Endodermal cell (in vitro differentiated cells): ENCODE data around the gene HEMGN. TPM values are rescaled to one million over a fixed set of nuclear protein-coding genes. Genes with fewer than 3 reads are reported as not detected.

ENCODE experiments used
- DNase-seq: peaks from one replicate; pipeline ENCODE4 v3.0.0-alpha.2; 2017
- H3K27ac ChIP-seq: 2 replicates; pipeline ENCODE4 v1.5.1; 2013; ENCODE audit warnings: mild to moderate bottlenecking, low read depth, low read length, moderate library complexity
- H3K27me3 ChIP-seq: 2 replicates; pipeline ENCODE4 v1.6.1; 2013; ENCODE audit warnings: mild to moderate bottlenecking, low read length, moderate library complexity; ENCODE audit not compliant: insufficient read depth, control insufficient read depth, poor library complexity, severe bottlenecking
- H3K36me3 ChIP-seq: 2 replicates; pipeline ENCODE4 v1.7.0; 2013; ENCODE audit warnings: mild to moderate bottlenecking, low read length, moderate library complexity; ENCODE audit not compliant: control insufficient read depth, insufficient read depth
- H3K4me1 ChIP-seq: one replicate; pipeline ENCODE4 v1.7.0; 2013; ENCODE audit warnings: low read length; ENCODE audit not compliant: control insufficient read depth, insufficient read depth
- H3K4me3 ChIP-seq: 2 replicates; pipeline ENCODE4 v1.5.1; 2013; ENCODE audit warnings: mild to moderate bottlenecking, low read length, moderate library complexity
- H3K9ac ChIP-seq: 2 replicates; pipeline ENCODE4 v1.6.1; 2013; ENCODE audit warnings: mild to moderate bottlenecking, low read length, moderate library complexity; ENCODE audit not compliant: poor library complexity, severe bottlenecking; ENCODE audit errors: extremely low read depth
- H3K9me3 ChIP-seq: 2 replicates; pipeline ENCODE4 v1.6.1; 2013; ENCODE audit warnings: mild to moderate bottlenecking, low read length, moderate library complexity; ENCODE audit not compliant: control insufficient read depth
- H3K27ac Mint-ChIP-seq: 2 replicates; pipeline ENCODE4 v1.8.0; 2020; ENCODE audit warnings: mixed read lengths
- H3K27me3 Mint-ChIP-seq: 2 replicates; pipeline ENCODE4 v1.8.0; 2021; ENCODE audit warnings: mild to moderate bottlenecking, mixed read lengths; ENCODE audit not compliant: insufficient read depth
- H3K36me3 Mint-ChIP-seq: 2 replicates; pipeline ENCODE4 v1.8.0; 2020; ENCODE audit warnings: low read depth, mixed read lengths
- H3K4me1 Mint-ChIP-seq: 2 replicates; pipeline ENCODE4 v1.8.0; 2020; ENCODE audit warnings: mixed read lengths
- H3K4me3 Mint-ChIP-seq: 2 replicates; pipeline ENCODE4 v1.8.0; 2020; ENCODE audit warnings: mild to moderate bottlenecking, moderate library complexity, mixed read lengths
- H3K9me3 Mint-ChIP-seq: 2 replicates; pipeline ENCODE4 v1.8.0; 2020; ENCODE audit warnings: mild to moderate bottlenecking, mixed read lengths
- CTCF ChIP-seq: fragments of 200-600 bp; sonication (generic); conservative IDR thresholded peaks from 2 replicates; pipeline ENCODE4 v1.5.0; 2021; ENCODE audit warnings: antibody characterized with exemption, mild to moderate bottlenecking
- WGBS, 2 experiments: methylation state at CpG; one replicate each; pipeline versions ENCODE4 v1.1.5 to v1.1.7; 2013; ENCODE audit warnings: missing lambda C conversion rate in 2 of 2, mixed read lengths in 1 of 2; ENCODE audit not compliant: insufficient coverage in 1 of 2, insufficient read length in 1 of 2; 5-methylcytosine and 5-hydroxymethylcytosine counted together
- total RNA-seq, 2 donors: library from RNA; stranded (reverse); fragmentation: NEBNext Ultra II Directional in 1 of 2; extraction: Animal tissue kit (Norgen Biotek cat#: 25700) in 1 of 2; gene quantifications; 2 replicates in 1 of 2; 3 replicates in 1 of 2; pipeline ENCODE4 v1.2.1, GENCODE V29; 2021

The HEMGN gene
- total RNA-seq, 2 donors from 2014 or later = not detected

GRCh38 chr9:97963232-97963631, 25.3 kb upstream of the HEMGN start:
- DNase-seq = no peak
- Mint-ChIP-seq H3K27ac (no peak overlapping the region), H3K9me3 (no peaks in the 10 kb centered on the region), H3K4me1 (no peaks in the 10 kb centered on the region), H3K36me3 (no peaks in the 10 kb centered on the region), H3K4me3 (no peak overlapping the region), H3K27me3 (peaks cover 72% of the 10 kb centered on the region)
- peaks cover 51% of the 10 kb centered on the region for H3K27me3 ChIP-seq
- H3K36me3 ChIP-seq = no peaks in the 10 kb centered on the region
- WGBS, 2 experiments = 90% methylated on average over 1 of the region's 2 CpGs; no CpG with 5 or more reads in 1 of the 2 experiments
- no peaks in the 10 kb centered on the region for H3K9me3 ChIP-seq
- H3K27ac ChIP-seq = no peak overlapping the region
- no peaks in the 10 kb centered on the region for H3K4me1 ChIP-seq
- TF ChIP-seq CTCF = no peak
- H3K4me3 ChIP-seq = no peak overlapping the region
- no peak overlapping the region for H3K9ac ChIP-seq

GRCh38 chr9:97962575-97962974, 24.6 kb upstream of the HEMGN start:
- Histone ChIP-seq H3K9me3 (no peaks in the 10 kb centered on the region), H3K4me3 (no peak overlapping the region), H3K27me3 (peaks cover 44% of the 10 kb centered on the region), H3K4me1 (no peaks in the 10 kb centered on the region), H3K27ac (no peak overlapping the region), H3K36me3 (no peaks in the 10 kb centered on the region), H3K9ac (no peak overlapping the region)
- Mint-ChIP-seq H3K27ac (no peak overlapping the region), H3K36me3 (no peaks in the 10 kb centered on the region), H3K4me1 (no peaks in the 10 kb centered on the region), H3K9me3 (no peaks in the 10 kb centered on the region), H3K4me3 (no peak overlapping the region), H3K27me3 (peaks cover 66% of the 10 kb centered on the region)
- TF ChIP-seq CTCF = no peak
- DNase-seq = no peak
- WGBS, 2 experiments = 87 to 90% methylated on average over 3 to 5 of the region's 5 CpGs

- no peak overlapping the region for H3K27ac Mint-ChIP-seq
- no peaks in the 10 kb centered on the region for H3K9me3 ChIP-seq
- H3K4me1 Mint-ChIP-seq = no peaks in the 10 kb centered on the region
- no peak for DNase-seq
- H3K27ac ChIP-seq = no peak overlapping the region
- no peaks in the 10 kb centered on the region for H3K9me3 Mint-ChIP-seq
- H3K9ac ChIP-seq = no peak overlapping the region
- no peaks in the 10 kb centered on the region for H3K36me3 ChIP-seq
- H3K4me1 ChIP-seq = no peaks in the 10 kb centered on the region
- H3K4me3 Mint-ChIP-seq = no peak overlapping the region
- no peak overlapping the region for H3K4me3 ChIP-seq
- H3K27me3 ChIP-seq = peaks cover 40% of the 10 kb centered on the region
- H3K36me3 Mint-ChIP-seq = no peaks in the 10 kb centered on the region
- TF ChIP-seq CTCF = no peak
- H3K27me3 Mint-ChIP-seq = peaks cover 61% of the 10 kb centered on the region
- 82 to 89% methylated on average over 4 of the region's 4 CpGs for WGBS, 2 experiments
These were observed 24.2 kb upstream of the HEMGN start for GRCh38 chr9:97962136-97962535.
